Uterus (tissue), 2 donors: ENCODE results near the gene MECP2.

Experiments used
- CTCF ChIP-seq, 4 experiments: fragments of 200-600 bp in 2 of 4; fragments of 450-650 bp in 2 of 4; sonication (generic) in 2 of 4; IDR thresholded peaks; one replicate each; pipeline ENCODE4 v1.5.1; 2016 to 2019; ENCODE audit warnings: antibody characterized with exemption in 4 of 4, mild to moderate bottlenecking in 2 of 4, moderate library complexity in 1 of 4
- POLR2A ChIP-seq, 2 donors: fragments of 450-650 bp; IDR thresholded peaks; one replicate each; pipeline ENCODE4 v1.6.1; 2016; ENCODE audit warnings: antibody characterized with exemption in 2 of 2, mild to moderate bottlenecking in 1 of 2, moderate library complexity in 1 of 2

GRCh38 chrX:154030715-154031305 lies 66.7 kb downstream of the MECP2 start:
- TF ChIP-seq CTCF (IDR thresholded peaks at IDR 0.05) = no peak
- no peak for TF ChIP-seq POLR2A (IDR thresholded peaks at IDR 0.05)
